Measurements from ENCODE around the gene ILKAP.

ILKAP gene

DNA sequence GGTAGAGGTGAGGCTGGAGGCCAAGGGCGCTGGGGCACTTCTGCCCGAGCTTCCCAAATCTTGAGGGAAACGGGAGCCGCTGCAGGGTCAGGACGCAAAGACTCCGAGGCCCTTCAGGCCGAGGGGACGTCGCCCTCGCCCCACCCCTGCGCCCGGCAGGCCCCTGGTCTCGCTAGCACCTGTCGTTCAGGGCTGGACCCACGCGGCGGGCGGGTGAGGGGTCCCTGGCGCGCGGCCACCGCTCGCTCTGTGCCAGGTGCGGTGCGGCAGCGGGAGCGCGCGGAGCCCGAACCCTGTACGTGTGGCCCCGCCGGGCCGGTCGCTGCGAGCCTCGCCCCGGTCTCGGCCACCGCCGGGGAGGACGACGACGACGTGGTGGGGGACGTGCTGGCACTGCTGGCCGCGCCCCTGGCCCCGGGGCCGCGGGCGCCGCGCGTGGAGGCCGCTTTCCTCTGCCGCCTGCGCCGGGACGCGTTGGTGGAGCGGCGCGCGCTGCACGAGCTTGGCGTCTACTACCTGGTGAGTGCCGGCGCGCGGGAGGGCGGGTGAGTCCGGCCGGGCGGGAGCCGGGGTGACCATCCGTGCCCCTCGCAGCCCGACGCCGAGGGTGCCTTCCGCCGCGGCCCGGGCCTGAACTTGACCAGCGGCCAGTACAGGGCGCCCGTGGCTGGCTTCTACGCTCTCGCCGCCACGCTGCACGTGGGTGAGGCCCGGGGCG lies 39.9 kb downstream of the ILKAP start:
- no peak for DNase-seq (ENCODE audit: low read depth)

- DNase-seq (ENCODE audit: low read depth) = no peak
Measured at GRCh38 chr2:238162846-238163441, 40.6 kb downstream of the ILKAP start.

- no peak for DNase-seq (ENCODE audit: low read depth)
Measured at GRCh38 chr2:238162251-238162845, 41.1 kb downstream of the ILKAP start.

- DNase-seq (ENCODE audit: low read depth) = no peak
Measured at GRCh38 chr2:238161291-238162051, 42.0 kb downstream of the ILKAP start.

DNA sequence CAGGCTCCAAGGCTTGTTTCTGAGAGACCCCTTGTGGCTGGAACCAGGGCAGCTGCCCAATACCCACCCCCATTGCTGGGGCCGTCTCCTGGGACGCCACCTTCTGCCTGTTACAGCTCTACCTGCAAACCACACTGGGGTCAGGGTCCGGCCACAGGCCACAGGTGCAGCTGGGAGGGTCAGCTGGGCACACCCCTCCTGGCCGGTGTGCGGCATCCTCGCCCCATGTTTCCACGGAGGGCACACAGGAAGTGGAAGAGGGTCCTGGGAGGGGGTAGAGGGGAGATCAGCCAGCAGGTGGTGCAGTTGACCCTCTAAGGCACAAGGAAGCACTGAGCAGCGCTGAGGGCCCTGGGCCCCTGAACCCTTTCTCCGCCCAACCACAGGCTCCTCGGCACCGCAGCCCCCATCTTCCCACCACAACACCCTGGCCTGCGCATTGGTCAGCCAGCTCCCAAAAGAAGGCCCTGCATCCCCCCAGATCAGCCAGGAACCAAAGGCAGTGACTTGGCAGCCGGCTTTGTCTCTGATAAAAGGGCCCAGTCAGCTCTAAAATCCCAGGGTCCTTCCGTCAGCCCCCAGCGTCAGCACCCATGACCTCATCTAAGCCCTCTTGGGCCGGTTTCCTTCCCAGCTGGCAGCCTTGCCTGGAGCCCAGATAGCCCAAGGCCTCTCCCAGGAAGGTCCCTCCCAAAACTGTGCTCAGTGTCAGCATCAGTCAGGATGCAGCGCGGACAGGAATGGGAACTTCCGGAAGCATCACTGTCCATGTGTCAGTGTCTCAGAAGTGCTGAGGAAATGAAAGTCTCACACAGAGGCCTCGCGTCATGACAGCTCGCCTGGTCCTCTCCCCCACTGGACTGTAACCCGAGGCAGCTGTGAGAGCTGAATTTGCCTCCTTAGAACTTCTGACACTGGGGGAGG lies 43.0 kb downstream of the ILKAP start:
- no peak for DNase-seq (ENCODE audit: low read depth)

GRCh38 chr2:238159661-238160205 lies 43.8 kb downstream of the ILKAP start:
- no peak for DNase-seq (ENCODE audit: low read depth)

- no peak for DNase-seq (ENCODE audit: low read depth)
Measured at GRCh38 chr2:238159071-238159539, 44.4 kb downstream of the ILKAP start.

- DNase-seq (ENCODE audit: low read depth) = peak; percentile 27
Measured at GRCh38 chr2:238158509-238159070, 44.9 kb downstream of the ILKAP start, which contains the start of gene ERFE. Gene ERFE, plus strand, starts transcription at chr2:238158970. Its CDS starts 38 bp downstream, at chr2:238159008.

DNA sequence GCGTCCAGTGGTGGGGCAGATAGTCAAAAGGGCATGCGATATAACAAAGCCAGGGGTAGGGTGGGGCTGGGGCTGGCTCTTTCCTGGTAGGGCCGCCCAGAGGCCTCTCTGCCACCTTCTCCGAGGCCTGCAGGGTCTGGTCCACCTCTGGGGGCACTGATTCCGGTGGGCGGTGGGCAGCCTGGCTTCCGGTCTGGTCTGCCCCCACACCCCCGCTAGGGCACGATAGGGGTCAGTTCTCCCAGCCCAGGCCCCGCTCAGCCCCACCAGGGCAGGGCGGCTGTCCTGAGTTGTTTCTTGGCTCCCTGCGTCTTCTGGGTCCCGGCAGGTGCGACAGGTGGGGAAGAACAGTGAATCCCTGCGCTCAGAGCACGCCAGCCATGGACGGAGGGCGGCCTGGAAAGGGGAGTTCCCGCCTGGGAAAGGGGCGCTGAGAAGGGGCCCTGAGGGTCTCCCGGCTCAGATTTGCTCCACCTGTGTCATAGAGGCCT lies 45.4 kb downstream of the ILKAP start:
- DNase-seq (ENCODE audit: low read depth) = no peak

DNA sequence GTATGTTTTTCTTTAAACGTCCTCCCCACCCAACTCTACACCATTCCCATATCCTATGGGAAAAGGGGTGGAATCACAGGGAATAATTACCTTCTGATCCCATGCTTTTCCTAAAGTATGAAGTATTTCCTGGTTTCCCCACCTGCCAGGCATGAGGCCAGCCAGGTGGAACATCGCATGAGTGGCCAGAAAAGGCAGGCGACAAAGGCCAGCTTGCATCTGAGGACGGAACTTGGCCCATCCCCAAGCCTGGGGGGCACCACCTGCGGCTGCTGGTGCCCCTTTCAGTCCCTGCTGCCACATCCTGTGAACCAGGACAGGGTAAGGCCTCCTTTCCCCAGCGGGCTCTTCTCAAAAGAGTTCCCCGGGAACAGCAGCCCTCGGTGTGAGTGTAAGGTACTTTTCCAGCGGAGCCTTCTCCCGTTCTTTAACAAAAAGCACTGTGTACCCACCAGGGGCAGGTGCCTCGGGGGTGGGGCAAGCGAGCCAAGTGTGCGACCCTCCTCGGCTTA lies 45.9 kb downstream of the ILKAP start:
- no peak for DNase-seq (ENCODE audit: low read depth)

- no peak for DNase-seq (ENCODE audit: low read depth)
Measured at GRCh38 chr2:238155761-238156694, 47.5 kb downstream of the ILKAP start.

- no peak for DNase-seq (ENCODE audit: low read depth)
Measured at GRCh38 chr2:238155051-238155760, 48.3 kb downstream of the ILKAP start.

- no peak for DNase-seq (ENCODE audit: low read depth)
Measured at GRCh38 chr2:238154570-238154969, 48.9 kb downstream of the ILKAP start.

DNA sequence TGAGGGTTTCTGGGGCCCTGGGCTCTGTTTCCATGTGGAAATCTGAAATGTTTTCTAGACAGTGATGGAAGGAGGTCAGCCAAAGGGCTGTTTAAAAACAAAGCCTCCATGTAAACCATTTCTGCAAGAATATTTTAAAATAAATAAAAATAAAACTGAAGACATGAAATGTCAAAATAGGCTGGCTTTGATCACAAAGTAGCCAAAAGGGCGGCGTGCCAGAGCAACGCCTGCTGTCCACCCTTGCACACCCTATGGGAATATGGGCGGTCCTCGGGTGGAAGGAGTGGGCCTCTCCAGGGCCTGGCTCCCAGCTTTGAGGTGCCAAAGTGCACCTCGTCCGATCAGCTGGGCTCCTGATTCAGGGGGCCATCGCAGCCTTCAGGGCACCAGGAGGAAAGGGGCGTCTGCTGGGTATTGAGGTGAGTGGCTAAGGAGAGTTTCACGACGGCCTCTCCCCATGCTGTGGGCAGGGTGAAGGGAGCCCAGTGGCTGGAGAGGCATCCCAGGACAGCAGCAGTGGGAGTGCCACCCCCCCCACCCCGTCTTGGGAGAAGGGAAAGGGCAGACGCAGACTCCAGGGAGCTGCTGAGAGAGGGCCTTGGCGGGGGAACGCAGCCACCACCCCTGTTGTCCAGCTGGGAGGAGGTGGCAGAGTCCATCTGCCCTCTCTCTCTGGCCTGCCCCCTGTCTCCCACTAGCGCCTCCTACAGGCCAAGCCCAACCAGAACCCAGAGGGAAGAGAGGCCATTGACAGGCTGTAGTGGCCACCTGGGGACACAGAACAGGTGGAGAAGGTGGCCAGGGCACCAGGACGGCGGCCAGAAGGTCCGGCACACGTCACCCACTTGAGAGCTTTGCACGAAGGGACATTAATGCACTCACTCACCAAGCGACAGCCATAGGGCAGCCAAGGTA lies 50.5 kb downstream of the ILKAP start:
- no peak for DNase-seq (ENCODE audit: low read depth)

- no peak for DNase-seq (ENCODE audit: low read depth)
Measured at GRCh38 chr2:238151628-238152235, 51.8 kb downstream of the ILKAP start.

DNA sequence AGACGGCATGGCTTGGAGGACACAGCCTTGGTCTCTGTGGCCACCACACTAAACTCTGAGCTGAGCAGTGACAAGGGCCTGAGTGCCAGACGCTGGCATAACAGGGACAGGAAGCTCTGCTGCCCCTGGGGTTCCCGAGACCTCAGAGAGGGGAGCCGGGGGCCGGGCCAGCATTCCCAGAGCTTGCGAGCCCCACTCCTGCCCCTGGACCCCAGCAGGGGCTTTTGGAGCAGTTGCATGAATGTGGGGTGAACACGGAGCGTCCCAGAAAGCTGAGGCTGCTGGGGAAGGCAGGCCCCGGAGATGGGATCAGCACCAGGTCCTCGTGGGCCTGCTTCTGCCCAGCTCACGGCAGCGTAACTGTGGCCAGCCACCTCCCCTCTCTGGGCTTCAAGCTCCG lies 52.3 kb downstream of the ILKAP start:
- DNase-seq (ENCODE audit: low read depth) = no peak

- DNase-seq (ENCODE audit: low read depth) = no peak
Measured at GRCh38 chr2:238150686-238151085, 52.8 kb downstream of the ILKAP start.

Data from stimulated activated CD8-positive, alpha-beta memory T cell treated with anti-CD3 and anti-CD28 coated beads, Interleukin-12 subunit alpha, Interleukin-12 subunit beta, amount 100 ng/mL, for 4 hours (primary cell).